Islet of Langerhans (tissue), 1 donor: ENCODE results near the gene GOLM1.
"Not testable (repeated sequence)": the region's sequence is repeated elsewhere in the genome, so short reads cannot be mapped to it uniquely, and the experiment has no call there.

Source experiments
- FAIRE-seq: peaks from one replicate; lab custom pipeline; 2011; peaks lifted over from hg19 to GRCh38; lab: Jason Lieb, UNC

The GOLM1 gene

DNA sequence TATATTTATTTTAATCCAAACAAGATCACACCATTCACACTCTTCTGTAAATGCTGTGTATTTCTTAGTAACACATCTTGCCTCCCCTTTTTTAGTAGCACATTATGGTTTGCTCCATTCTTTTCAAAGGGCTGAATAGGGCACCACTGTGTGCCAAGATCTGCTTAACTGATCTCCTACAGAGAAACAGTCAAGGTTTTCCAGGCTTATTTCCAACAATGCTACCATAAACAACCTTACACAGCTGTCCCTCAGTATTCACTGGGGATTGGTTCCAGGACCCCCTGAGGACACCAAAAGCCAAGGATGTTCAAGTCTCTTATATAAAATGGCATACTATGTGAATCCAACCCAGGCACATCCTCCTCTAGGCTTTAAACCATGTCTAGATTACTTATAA lies 16.5 kb downstream of the GOLM1 start:
- no peak for FAIRE-seq

DNA sequence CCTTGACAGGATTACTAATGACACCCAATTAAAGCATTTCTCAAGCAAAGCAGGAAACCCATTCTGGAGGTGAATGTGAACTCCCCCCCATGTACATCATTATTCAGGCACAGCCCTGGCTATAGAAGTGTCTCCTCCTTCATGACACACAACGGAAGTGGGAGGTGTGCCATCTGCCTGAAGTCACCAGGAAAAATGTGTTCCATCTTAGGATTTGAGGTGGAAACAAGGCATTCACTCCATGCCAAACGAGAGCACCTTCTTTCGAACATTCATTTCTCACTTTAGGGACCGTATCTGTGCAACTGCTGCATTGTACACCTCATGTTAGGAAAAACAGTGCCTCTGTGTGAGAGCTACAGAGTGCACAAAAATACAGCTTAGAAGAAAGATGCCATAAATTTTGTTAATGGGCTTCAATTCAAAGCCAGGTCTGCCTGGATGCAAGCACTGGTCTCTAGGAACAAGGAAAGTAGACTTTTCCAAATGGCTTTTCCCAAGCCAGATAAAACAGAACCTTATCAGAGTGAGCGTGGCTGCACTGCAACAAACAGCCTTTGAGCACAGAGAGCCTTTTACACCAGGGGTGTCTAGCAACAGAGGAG lies 19.4 kb downstream of the GOLM1 start:
- FAIRE-seq, result no peak

DNA sequence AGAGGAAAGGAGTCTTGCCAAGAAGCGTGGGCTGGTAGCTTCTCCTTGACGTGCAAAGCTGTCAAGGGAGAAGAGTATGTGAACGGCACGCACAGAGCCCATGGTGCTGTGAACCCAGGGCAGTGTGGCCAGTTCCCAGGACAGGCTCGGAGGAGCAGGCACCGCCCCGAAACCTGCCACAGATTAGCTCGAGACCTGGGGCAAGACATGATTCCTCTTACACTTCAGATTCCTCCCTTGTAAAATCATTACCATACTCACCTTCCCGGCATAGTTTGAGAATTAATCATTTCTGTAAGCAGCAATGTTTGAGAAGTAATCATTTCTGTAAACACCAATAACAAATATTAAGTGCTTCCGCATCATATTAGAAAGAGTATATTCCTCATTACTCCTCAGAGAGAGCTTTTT lies 19.9 kb downstream of the GOLM1 start:
- FAIRE-seq, result no peak

DNA sequence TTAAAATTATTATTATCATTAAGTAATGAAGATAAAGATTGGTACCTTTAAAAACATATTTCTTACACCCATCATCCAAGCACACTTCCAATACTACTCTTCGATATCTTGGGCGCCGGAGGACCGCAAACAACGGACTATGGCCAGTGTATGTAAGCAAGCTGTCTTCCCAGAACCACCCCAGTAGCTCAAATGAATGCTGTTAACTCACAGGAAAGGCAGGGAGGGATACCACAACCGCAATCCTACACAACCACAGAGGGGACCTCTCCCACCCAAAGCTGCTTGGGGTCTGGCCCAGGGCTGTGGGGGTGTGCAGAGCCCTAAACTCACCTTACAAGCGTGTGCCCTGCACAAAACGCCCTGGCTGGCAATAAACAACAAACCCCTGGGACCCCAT lies 20.6 kb downstream of the GOLM1 start:
- no peak for FAIRE-seq

DNA sequence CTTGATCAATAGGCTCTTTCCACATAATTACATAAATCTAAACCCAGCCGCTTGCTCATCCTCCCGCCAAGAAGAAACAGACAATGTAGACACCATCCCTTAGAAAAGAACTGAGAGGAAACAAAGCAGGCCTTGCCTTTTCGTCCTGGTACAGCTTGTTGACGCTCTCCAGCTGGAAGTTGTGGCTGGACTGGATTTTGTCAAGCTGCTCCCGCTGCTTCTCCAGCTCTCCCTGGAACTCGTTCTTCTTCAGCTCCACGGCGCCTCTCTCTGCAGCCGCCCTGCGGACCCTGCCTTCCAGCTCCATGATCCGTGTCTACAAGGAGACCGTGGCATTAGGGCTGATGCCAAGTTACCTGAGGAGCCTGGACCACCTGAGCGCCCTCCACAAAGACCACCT lies 22.1 kb downstream of the GOLM1 start:
- no peak for FAIRE-seq

DNA sequence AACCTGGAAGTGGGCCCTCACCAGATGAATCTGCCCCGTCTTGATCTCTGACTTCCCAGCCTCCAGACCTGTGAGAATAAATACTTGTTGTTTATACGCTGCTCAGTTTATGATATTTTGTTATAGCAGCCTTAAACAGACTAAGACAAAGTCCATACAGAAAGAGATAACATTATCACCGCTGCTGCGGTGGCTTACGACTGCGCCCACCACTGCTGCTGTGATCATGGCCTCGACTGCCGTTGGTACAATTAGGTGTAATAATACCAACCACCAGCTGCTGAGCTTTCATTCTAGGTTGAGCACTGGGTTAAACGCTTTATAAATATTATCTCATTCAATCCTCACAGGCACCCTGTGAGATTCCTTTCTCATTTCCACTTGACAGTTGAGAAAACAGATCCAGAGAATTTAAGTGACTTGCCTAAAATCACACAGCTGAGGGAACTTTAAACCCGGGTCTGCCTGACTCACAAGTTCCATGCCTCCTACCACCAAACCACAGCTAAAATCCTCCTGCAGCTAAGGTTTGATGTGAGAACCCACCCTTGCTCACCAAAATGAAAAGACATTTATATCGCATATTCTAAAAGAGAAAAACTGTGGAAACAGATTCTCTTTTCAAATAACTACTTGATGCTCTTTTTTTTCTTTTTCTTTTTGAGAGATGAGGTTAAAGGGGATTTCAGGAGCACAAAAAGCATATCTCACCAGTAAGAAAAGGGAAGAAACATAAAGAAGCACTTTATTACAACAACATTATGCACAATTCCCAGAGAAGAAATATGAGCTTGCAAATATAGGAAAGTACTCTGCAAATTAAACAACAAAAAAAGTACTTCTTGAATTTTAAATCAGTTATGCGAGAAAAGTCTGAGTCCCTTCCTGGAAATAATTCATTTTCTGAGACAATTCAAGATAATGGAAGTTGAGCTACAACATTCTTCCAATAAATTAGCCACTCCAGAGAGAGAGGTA lies 23.9 kb downstream of the GOLM1 start:
- no peak for FAIRE-seq

DNA sequence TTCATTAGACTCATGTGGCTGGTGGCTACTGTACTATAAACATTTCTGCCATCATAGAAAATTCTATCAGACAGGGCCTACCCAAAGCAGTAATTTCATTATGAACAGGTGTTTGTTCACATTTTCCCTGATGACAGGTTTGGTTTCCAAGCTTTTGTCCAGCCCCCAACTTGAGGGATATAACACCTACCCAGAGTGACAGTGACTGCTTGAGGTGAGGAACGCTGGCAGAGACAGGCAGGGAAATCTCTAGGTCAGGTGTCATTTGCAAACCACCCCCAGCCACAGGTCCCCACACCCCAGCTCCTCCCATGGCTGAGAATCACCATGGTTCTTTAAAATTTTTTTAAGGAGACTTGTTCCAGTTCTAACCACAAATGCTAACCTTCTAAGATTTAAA lies 25.5 kb downstream of the GOLM1 start:
- no peak for FAIRE-seq

DNA sequence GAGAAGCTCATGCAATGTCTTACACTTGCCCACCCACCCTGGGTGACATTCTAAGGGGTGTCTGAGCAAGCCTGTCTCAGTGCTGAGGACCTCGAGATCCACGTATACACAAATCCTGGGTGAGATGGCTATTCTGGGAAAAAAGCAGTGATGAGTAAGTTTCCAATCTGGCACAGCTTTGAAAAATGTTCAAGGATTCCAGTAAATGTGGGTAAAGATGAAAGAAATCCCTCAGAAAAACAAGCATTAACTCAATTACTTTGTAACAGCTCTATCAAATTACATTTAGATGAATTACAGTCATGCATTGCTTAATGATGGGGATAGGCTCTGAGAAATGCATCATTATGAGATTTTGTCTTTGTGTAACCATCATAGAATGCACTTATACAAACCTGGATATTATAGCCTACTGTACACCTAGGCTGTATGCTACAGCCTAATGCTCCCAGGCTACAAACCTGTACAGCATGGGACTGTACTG lies 26.9 kb downstream of the GOLM1 start:
- FAIRE-seq, result no peak

DNA sequence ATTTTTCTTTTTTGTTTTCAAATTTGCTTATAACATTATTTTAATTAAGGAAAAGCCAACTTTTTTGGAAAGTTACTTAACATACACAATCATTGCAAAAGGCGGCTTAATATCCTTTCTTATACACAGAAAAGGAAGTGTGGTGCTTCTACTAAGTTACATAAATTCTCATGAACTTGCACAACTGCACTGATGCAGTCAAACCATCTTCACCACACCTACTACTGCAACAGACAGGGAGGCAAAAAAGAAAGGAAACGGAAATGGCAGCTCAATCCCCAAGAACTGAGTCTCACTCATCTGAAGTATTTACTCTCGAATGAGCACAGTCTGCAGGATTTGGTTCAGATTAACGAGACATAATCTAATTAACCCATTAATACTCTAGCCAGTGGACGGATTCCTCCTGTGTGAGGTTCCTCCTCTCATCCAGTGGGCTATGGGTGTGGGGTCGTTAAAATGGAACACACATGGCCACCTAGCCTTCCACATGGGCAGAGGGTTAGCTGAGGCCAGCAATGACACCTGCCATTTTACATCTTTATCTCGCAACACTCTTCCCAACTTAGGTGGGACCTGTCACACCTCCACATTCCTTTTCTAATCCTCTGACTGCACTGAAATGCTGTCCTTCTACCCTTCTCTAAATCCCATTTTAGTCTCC lies 30.0 kb downstream of the GOLM1 start:
- FAIRE-seq, result no peak

DNA sequence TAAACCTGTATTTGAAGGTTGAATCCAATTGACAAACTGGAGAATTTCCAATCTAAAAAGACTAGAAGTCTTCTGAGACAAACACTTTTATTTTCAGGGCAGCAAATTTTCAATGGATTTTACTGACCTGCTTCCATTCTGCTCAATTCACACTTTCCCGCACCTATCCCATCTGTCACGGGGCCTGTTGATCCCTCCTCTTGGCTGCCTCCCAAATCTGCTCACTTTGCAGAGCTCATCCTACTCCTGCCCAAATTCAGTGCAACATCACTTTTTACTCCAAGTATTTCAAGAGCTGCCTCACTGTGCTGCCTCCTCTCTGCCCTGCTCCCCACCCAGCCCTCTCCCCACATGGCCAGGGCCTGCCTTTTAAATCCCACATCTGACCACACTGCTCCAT lies 35.1 kb downstream of the GOLM1 start:
- FAIRE-seq, result peak; percentile 47

DNA sequence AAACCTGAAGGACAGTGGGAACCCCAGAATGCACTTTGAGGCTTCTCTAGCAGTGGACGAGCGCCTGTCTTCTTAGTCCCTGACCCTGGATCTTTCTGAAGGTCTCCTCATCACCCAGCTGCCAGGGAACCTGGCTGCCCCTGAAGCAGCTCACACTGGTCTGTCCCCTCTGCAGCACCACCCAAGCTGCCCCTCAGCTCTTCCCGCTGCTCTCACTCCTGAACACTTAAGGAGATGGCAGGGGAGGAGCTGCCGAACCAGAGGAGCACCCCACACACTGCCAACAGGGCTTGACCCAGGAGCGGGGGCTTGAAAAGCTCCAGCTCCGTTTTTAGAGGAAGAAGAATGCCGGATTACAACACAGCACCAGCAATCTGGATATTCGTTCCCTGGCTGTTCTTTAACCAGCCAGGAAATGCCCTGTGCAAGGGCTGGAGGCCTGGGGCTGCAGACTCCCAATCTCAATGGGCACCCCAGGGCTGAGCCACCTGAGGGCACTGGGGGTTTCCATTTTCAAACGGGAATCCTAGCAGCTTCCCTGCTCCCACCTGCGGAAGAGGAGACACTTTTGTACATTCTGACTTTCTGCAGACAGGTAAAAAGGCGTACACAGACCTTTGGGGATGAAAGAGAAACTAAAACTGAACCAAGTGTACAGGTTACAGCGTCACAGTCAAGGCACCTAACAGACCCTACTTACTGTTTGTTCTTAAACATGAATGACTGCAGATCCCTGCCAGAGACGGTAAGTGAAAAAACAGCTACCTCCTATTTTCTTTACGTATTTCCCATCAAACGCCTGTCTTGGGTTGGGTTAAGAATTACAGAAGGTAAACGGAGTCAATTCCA lies 36.3 kb downstream of the GOLM1 start:
- peak; percentile 86 for FAIRE-seq

DNA sequence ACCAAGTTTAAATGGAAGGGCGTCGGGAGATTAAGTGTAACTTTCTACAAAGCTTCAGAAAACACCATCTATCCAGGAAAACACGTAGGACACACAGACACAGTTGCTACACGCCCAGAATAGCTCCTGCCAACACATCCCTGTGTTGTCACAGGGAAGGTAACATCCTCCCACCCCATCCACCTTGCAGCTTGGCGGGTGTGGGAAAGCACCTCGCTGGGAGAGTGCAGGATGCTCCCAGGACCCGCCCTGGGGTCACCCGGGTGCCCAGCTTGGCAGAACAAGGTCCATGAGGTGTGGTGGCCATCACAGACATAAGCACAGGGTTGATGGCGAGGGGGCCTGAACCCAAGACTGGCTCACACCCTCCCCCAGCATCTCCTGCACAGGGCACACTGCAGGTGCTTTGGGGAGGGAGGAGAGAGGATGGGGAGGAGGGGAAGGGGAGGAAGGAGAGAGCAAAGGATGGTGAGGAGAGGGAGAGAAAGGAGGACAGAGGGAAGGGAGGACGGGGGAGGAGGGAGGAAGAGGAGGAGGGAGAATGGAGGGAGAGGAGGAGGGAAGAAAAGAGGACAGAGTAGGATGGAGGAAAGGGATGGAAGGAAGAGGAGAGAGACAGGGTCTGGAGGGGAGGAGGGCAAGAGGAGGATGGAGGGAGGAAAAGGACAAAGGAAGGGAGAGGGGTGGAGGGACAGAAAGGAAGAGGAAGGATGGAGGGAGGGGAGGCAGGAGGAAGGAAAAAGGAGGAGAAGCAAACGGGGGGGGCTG lies 37.2 kb downstream of the GOLM1 start:
- no peak for FAIRE-seq

DNA sequence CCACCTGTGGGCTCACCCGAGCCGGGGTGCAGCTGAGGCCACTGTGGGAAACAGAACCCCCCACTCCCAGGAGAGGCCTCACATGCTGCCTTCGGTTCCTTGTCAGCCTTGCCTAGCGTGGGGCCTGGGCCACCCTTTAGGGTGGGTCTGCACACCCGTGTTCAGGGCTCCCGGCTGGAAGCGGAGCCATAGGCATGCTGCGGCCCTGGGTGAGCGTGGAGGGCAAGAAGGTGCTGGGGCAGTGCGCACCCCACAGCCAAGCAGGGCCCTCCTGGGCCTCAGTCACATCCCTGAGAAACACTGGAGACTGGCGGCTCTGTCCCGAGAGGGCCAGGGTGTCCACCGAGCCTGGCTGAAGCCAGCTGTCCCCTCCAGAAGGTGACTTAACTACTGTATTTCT lies 41.9 kb downstream of the GOLM1 start:
- FAIRE-seq, result no peak

DNA sequence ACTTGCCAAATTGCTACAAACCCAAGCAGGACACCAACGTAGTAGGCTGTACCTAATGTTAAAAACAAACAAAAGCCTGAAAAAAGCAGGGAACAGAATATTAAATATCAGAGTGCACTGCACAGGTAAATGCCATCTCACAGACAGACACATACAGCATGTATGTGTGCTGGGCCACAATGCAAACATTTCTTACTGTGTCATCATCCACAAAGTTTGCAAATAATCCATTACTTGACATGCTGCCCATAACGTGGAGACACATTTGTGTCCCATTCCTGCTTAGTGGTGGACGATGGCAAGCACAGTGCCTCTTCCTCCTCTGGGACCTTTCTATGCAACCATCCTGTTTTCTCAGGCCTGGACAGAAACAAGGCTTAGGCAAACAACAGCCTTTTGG lies 44.7 kb downstream of the GOLM1 start:
- FAIRE-seq, result no peak

DNA sequence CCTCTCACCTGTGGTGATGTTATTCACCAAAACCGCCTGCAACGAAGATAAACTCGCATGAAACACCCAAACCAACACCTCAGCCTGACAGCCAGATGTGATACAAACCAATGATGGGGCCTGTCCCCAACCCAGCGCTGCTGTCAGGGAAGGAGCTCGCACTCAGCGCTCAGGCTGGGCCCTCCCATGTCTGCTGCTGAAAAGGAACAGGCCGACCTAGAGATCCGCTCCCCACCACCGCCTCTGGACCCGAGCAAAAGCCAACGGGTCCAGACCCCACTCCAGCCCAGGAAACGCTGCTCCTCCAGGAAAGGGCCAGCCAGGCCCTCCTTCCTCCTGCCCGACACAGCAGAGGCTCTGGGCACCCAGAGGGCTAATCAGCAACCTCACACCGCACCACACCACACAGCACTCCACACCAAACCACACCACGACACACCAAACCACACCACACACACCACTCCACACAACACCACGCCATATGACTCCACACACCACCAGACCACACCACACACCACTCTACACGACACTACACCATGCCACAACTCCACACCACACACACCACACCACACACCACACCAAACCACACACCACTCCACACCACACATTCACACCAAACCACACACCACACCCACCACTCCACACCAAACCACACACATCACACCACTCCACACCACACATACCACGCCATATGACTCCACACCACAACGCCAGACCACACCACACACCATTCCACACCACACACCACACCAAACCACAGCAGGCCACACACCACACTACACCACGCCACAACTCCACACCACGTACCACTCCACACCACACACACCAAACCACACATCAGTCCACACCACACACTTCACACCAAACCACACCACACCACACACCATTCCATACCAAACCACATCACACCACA lies 46.5 kb downstream of the GOLM1 start:
- FAIRE-seq, result no peak

DNA sequence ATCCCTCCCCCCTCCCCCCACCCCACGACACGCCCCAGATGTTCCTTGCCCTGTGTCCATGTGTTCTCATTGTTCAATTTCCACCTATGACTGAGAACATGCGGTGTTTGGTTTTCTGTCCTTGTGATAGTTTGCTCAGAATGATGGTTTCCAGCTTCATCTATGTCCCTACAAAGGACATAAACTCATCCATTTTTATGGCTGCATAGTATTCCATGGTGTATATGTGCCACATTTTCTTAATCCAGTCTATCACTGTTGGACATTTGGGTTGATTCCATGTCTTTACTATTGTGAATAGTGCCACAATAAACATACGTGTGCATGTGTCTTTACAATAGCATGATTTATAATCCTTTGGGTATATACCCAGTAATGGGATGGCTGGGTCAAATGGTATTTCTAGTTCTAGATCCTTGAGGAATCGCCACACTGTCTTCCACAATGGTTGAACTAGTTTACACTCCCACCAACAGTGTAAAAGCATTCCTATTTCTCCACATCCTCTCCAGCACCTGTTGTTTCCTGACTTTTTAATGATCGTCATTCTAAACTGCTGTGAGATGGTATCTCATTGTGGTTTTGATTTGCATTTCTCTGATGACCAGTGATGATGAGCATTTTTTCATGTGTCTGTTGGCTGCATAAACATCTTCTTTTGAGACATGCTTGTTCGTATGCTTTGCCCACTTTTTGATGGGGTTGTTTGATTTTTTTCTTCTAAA lies 51.2 kb downstream of the GOLM1 start:
- not testable (repeated sequence) for FAIRE-seq

DNA sequence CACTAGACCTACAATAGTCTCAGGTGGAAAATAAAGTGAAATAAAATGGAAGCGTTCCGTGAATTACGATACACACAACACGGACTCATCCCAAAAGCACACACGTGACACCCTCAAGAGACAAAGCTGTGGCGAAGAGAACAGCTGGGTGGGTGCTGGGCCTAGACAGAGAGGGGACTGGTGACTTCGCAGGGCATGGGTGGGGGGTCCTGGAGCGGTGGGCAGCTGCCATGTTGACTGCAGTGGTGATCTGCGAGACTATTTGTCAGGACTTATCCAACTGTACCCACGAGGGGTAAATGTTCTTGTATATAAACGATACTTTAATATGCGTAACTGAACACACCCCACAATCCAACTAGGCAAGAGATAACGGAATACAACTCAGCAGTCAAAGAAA lies 52.0 kb downstream of the GOLM1 start:
- no peak for FAIRE-seq

DNA sequence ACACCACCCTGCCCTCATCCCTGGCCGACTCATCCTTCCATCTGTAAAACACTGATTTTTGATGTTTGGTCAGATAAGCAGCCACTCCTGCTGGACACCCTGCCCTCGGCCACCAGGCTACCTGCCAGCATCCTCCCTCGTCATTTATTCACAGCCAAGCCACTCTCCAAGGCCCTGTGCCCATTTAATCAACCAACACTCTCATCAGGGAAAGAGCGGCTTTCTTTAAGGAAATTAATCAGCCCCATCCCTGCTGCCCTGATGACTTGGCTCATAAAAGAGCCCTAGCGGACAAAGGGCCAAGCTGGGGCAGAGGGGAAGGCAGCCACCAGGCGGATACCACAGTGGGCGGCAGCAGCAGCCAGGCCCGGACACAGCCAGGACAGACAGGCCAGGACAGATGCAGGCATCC lies 52.4 kb downstream of the GOLM1 start:
- no peak for FAIRE-seq

DNA sequence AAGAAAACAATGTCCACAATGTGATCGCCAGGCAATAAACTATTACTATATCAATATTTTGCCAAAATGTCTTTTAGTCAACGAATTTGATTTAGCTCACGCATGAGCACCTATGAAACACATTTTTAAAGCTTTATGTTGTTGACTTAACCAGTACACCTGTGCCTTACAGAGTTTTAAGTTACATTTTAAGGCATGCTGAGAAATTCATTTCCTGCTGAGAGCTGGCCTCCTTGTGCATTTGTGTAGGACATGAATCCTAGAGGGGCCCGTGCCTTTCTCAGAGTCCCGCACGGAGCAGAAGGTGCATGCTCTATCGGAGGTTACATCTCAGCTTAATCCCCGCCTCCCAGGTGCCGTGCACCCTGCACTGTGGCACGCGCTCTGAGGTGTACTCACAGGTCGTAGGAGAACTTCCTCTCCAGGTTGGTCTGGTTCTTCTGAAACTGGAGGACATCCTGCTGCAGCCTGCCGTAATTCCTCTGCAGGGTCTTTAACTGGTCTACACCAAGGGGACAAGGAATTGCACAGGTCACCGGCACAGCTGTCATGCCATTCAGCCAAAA lies 53.2 kb downstream of the GOLM1 start:
- FAIRE-seq, result no peak
